ENCODE results near the gene GABRD. TPM values are rescaled to one million over a fixed set of nuclear protein-coding genes. Genes with fewer than 3 reads are reported as not detected.

Gene GABRD
- total RNA-seq, 1 experiment from 2014 or later, result not detected

- no peaks in the 10 kb centered on the region for H3F3A ChIP-seq (ENCODE audit: insufficient read depth, low read depth)
- no peaks in the 10 kb centered on the region for H3K9me3 ChIP-seq (ENCODE audit: insufficient read depth, low read depth)
- no peak overlapping the region for H2AFZ ChIP-seq
- no peaks in the 10 kb centered on the region for H3K9me2 ChIP-seq (ENCODE audit: insufficient read depth)
- H3K4me3 ChIP-seq, result no peak overlapping the region
- H3K36me3 ChIP-seq (ENCODE audit: low read depth), result no peaks in the 10 kb centered on the region
- DNase-seq, result no peak
- H3K4me1 ChIP-seq (replicated peaks; ENCODE audit: insufficient read depth), result no peaks in the 10 kb centered on the region
- no peaks in the 10 kb centered on the region for H4K20me1 ChIP-seq (ENCODE audit: insufficient read depth)
- intact Hi-C loops (cut with micrococcal nuclease; ENCODE audit: unreplicated experiment), result no loop called here
- ChIA-PET POLR2A (ENCODE audit: unreplicated experiment) (no interaction called here), CTCF (no interaction called here)
- peaks cover 25% of the 10 kb centered on the region for H3K27me3 ChIP-seq (ENCODE audit: insufficient read depth, low read depth)
- no TSS peak for BruUV-seq (replicated peaks)
- H3K4me2 ChIP-seq, result no peak overlapping the region
- TF ChIP-seq CTCF (conservative IDR thresholded peaks at IDR 0.05) (no peak), EZH2 (IDR thresholded peaks at IDR 0.05; ENCODE audit: low read depth) (no peak)
- no peak overlapping the region for H3K27ac ChIP-seq
- no peaks in the 10 kb centered on the region for H3K79me2 ChIP-seq (ENCODE audit: low read depth)
Measured at GRCh38 chr1:1994536-1994935, 24.6 kb upstream of the GABRD start.

- Histone ChIP-seq H3K4me1 (replicated peaks; ENCODE audit: insufficient read depth) (no peaks in the 10 kb centered on the region; the same call in 1 of the 2 replicates), H3K79me2 (ENCODE audit: low read depth) (no peaks in the 10 kb centered on the region), H3K27me3 (ENCODE audit: insufficient read depth, low read depth) (peaks cover 11% of the 10 kb centered on the region; the same call in 1 of the 2 replicates), H3K4me2 (no peak overlapping the region), H3K36me3 (ENCODE audit: low read depth) (no peaks in the 10 kb centered on the region), H3K9me2 (ENCODE audit: insufficient read depth) (no peaks in the 10 kb centered on the region), H2AFZ (no peak overlapping the region), H3F3A (ENCODE audit: insufficient read depth, low read depth) (no peaks in the 10 kb centered on the region), H4K20me1 (ENCODE audit: insufficient read depth) (no peaks in the 10 kb centered on the region), H3K27ac (no peak overlapping the region), H3K9me3 (ENCODE audit: insufficient read depth, low read depth) (no peaks in the 10 kb centered on the region), H3K4me3 (no peak overlapping the region)
- DNase-seq, result no peak
- ChIA-PET POLR2A (ENCODE audit: unreplicated experiment) (interaction anchor here (0.7 kb wide), 1 partner anchor 36 kb away, joined by 4 read pairs; no protein-coding TSS in a partner anchor), CTCF (interaction anchor here (1.0 kb wide), 1 partner anchor 52 kb away, joined by 4 read pairs; no protein-coding TSS in a partner anchor)
- no peak for TF ChIP-seq CTCF (conservative IDR thresholded peaks at IDR 0.05)
- no peak for TF ChIP-seq EZH2 (IDR thresholded peaks at IDR 0.05; ENCODE audit: low read depth)
- intact Hi-C loops (cut with micrococcal nuclease; ENCODE audit: unreplicated experiment), result no loop called here
- no TSS peak for BruUV-seq (replicated peaks)
Measured at GRCh38 chr1:1996207-1996651, 22.9 kb upstream of the GABRD start.

GRCh38 chr1:1997576-1997975, 21.6 kb upstream of the GABRD start:
- H3K4me3 ChIP-seq, result no peak overlapping the region
- ChIA-PET CTCF (no interaction called here), POLR2A (ENCODE audit: unreplicated experiment) (no interaction called here)
- intact Hi-C loops (cut with micrococcal nuclease; ENCODE audit: unreplicated experiment), result no loop called here
- no peak overlapping the region for H3K4me2 ChIP-seq
- H4K20me1 ChIP-seq (ENCODE audit: insufficient read depth), result no peaks in the 10 kb centered on the region
- H2AFZ ChIP-seq, result no peak overlapping the region
- H3K9me3 ChIP-seq (ENCODE audit: insufficient read depth, low read depth), result no peaks in the 10 kb centered on the region
- no peaks in the 10 kb centered on the region for H3K36me3 ChIP-seq (ENCODE audit: low read depth)
- TF ChIP-seq EZH2 (IDR thresholded peaks at IDR 0.05; ENCODE audit: low read depth) (no peak), CTCF (conservative IDR thresholded peaks at IDR 0.05) (no peak)
- no peaks in the 10 kb centered on the region for H3K9me2 ChIP-seq (ENCODE audit: insufficient read depth)
- H3K27me3 ChIP-seq (ENCODE audit: insufficient read depth, low read depth), result peaks cover 11% of the 10 kb centered on the region; the same call in 1 of the 2 replicates
- H3K4me1 ChIP-seq (replicated peaks; ENCODE audit: insufficient read depth), result peaks cover 12% of the 10 kb centered on the region
- BruUV-seq (replicated peaks), result no TSS peak
- no peak overlapping the region for H3K27ac ChIP-seq
- H3K79me2 ChIP-seq (ENCODE audit: low read depth), result no peaks in the 10 kb centered on the region
- DNase-seq, result no peak
- H3F3A ChIP-seq (ENCODE audit: insufficient read depth, low read depth), result no peaks in the 10 kb centered on the region

Measured in PC-9 (cell line).